Gastrocnemius medialis (tissue), 4 donors: Measurements from ENCODE around the gene AK5.

ENCODE experiments used
- POLR2A ChIP-seq, 2 donors: fragments of 450-650 bp; IDR thresholded peaks; one replicate each; pipeline ENCODE4 v1.6.1; 2017; ENCODE audit warnings: antibody characterized with exemption in 2 of 2, mild to moderate bottlenecking in 2 of 2, moderate library complexity in 2 of 2
- TF ChIP-seq, protein P1 (sequence below), 5 experiments: fragments of 450-650 bp in 3 of 5; fragments of 200-600 bp in 2 of 5; sonication (generic) in 2 of 5; IDR thresholded peaks in 4 of 5; conservative IDR thresholded peaks in 1 of 5; 1 replicate in 4 of 5; 2 replicates in 1 of 5; pipeline ENCODE4 v1.5.1; 2016 to 2019; ENCODE audit warnings: antibody characterized with exemption in 5 of 5, mild to moderate bottlenecking in 3 of 5, moderate library complexity in 3 of 5

DNA sequence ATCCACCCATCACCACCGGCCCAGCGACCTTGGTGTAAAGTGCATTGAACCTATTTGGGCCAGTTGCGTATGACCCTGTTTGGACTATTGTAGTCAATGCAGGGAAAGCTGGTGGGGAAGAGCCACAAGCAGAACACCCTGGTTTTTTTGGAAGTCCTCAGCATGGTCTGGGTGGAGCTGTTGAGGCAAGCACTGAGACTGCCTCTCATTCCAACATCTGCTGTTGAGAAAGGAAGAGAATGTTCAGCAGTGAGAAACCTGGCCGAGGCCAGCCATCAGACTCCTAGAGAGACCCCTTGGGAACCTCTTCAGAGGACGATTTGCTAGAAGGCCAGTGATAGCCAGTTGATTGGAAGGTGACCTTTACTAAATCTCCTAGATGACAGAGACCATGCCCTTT, 217.6 kb downstream of the AK5 start:
- TF ChIP-seq, protein P1, sequence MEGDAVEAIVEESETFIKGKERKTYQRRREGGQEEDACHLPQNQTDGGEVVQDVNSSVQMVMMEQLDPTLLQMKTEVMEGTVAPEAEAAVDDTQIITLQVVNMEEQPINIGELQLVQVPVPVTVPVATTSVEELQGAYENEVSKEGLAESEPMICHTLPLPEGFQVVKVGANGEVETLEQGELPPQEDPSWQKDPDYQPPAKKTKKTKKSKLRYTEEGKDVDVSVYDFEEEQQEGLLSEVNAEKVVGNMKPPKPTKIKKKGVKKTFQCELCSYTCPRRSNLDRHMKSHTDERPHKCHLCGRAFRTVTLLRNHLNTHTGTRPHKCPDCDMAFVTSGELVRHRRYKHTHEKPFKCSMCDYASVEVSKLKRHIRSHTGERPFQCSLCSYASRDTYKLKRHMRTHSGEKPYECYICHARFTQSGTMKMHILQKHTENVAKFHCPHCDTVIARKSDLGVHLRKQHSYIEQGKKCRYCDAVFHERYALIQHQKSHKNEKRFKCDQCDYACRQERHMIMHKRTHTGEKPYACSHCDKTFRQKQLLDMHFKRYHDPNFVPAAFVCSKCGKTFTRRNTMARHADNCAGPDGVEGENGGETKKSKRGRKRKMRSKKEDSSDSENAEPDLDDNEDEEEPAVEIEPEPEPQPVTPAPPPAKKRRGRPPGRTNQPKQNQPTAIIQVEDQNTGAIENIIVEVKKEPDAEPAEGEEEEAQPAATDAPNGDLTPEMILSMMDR (IDR thresholded peaks at IDR 0.05 in 4 of 5, conservative IDR thresholded peaks at IDR 0.05 in 1 of 5): no peak
- TF ChIP-seq POLR2A (IDR thresholded peaks at IDR 0.05): no peak
